Kidney (tissue), 14 donors: ENCODE data around the gene AKAP17A. TPM values are rescaled to one million over a fixed set of nuclear protein-coding genes. Genes with fewer than 3 reads are reported as not detected.
"Not testable (repeated sequence)": the region's sequence is repeated elsewhere in the genome, so short reads cannot be mapped to it uniquely, and the experiment has no call there.

ENCODE experiments used
- DNase-seq, 5 donors: peaks; one replicate each; pipeline ENCODE4 v3.0.0-alpha.2; 2013 to 2020
- FAIRE-seq: peaks from 2 replicates; lab custom pipeline; 2012; peaks lifted over from hg19 to GRCh38; lab: Jason Lieb, UNC
- H3K27ac ChIP-seq, 2 donors: one replicate each; pipeline ENCODE4 v1.7.0; 2013; ENCODE audit warnings: low read depth in 2 of 2, low read length in 2 of 2, inconsistent platforms in 1 of 2
- H3K27me3 ChIP-seq: one replicate; pipeline ENCODE4 v1.7.1; 2013; ENCODE audit warnings: low read length, inconsistent platforms; ENCODE audit not compliant: control insufficient read depth, insufficient read depth
- H3K36me3 ChIP-seq, 3 donors: one replicate each; pipeline versions ENCODE4 v1.7.0 to v1.7.1; 2013; ENCODE audit warnings: low read length in 3 of 3, control low read depth in 1 of 3, inconsistent platforms in 1 of 3; ENCODE audit not compliant: insufficient read depth in 3 of 3, control insufficient read depth in 2 of 3
- H3K4me1 ChIP-seq, 3 donors: one replicate each; pipeline versions ENCODE4 v1.7.0 to v1.7.1; 2013; ENCODE audit warnings: low read length in 3 of 3, inconsistent platforms in 1 of 3, low read depth in 1 of 3; ENCODE audit not compliant: control insufficient read depth in 2 of 3, insufficient read depth in 2 of 3
- H3K4me3 ChIP-seq, 3 donors: one replicate each; pipeline versions ENCODE4 v1.7.0 to v1.8.1; 2013; ENCODE audit warnings: low read length in 3 of 3, control low read depth in 1 of 3, inconsistent platforms in 1 of 3
- H3K9ac ChIP-seq, 3 donors: one replicate each; pipeline versions ENCODE4 v1.7.0 to v1.7.1; 2013; ENCODE audit warnings: low read length in 3 of 3, control low read depth in 1 of 3, inconsistent platforms in 1 of 3
- H3K9me3 ChIP-seq, 3 donors: one replicate each; pipeline versions ENCODE4 v1.7.0 to v1.7.1; 2013; ENCODE audit warnings: low read length in 3 of 3, control low read depth in 1 of 3, inconsistent platforms in 1 of 3; ENCODE audit not compliant: control insufficient read depth in 2 of 3, insufficient read depth in 1 of 3
- CTCF ChIP-seq: IDR thresholded peaks from 3 replicates; pipeline ENCODE4 v1.5.1; 2012; ENCODE audit warnings: mild to moderate bottlenecking, moderate library complexity, borderline replicate concordance; ENCODE audit not compliant: insufficient read depth; ENCODE audit errors: extremely low read depth
- intact Hi-C: fragments of 100-400 bp; cut with DNase I; formaldehyde crosslinking; loops from one replicate; pipeline ENCODE4 v1.11.1; 2022
- polyA plus RNA-seq: library from polyadenylated mRNA; stranded (reverse); fragments of 350-450 nt; fragmentation: Illumina TruSeq; extraction: RNeasy Lipid Tissue Mini Kit (QIAGEN cat#74804); gene quantifications from one replicate; pipeline ENCODE4 v1.2.3, GENCODE V29; 2014; ENCODE audit warnings: low read depth, low replicate concordance; ENCODE audit not compliant: insufficient read depth
- total RNA-seq: library from RNA; stranded (reverse); fragmentation: NEBNext Ultra II Directional; extraction: Animal tissue kit (Norgen Biotek cat#: 25700); gene quantifications from one replicate; pipeline ENCODE4 v1.2.1, GENCODE V29; 2021
- donor health status: control.
- donor health status: control.
- donor health status: control.
- donor health status: control.
- donor health status: control.
- donor health status: DM: yes; HTN: yes; CAD: no.
- donor health status: Normal renal cell carcinoma (clear cell type).

Gene AKAP17A
- total and polyA plus RNA-seq, 2 donors from 2014 or later: 19.6 to 45.1 TPM

GRCh38 chrX:1554469-1555210 is 36.8 kb upstream of the AKAP17A start:
- DNase-seq: no peak

GRCh38 chrX:1555370-1555769 is 36.0 kb upstream of the AKAP17A start:
- intact Hi-C loops: no loop called here
- FAIRE-seq: no peak
- DNase-seq: no peak
- Histone ChIP-seq H3K9me3 (no peaks in the 10 kb centered on the region), H3K9ac (no peak overlapping the region), H3K36me3 (no peaks in the 10 kb centered on the region), H3K4me3 (no peak overlapping the region), H3K4me1 (peaks cover 0 to 2% (median 0%) of the 10 kb centered on the region in 3 donors), H3K27me3 (no peaks in the 10 kb centered on the region), H3K27ac (no peak overlapping the region)
- TF ChIP-seq CTCF: no peak

More at GRCh38 chrX:1554469-1555210, 36.8 kb upstream of the AKAP17A start:
- H3K9ac ChIP-seq: no peak overlapping the region
- no peaks in the 10 kb centered on the region for H3K36me3 ChIP-seq
- FAIRE-seq: no peak
- H3K27ac ChIP-seq: peak overlapping the region in 1 of 2 donors; percentile 47
- TF ChIP-seq CTCF: no peak
- no peak overlapping the region for H3K4me3 ChIP-seq
- H3K27me3 ChIP-seq: no peaks in the 10 kb centered on the region
- H3K9me3 ChIP-seq: no peaks in the 10 kb centered on the region
- intact Hi-C loops: no loop called here
- peaks cover 0 to 2% (median 0%) of the 10 kb centered on the region in 3 donors for H3K4me1 ChIP-seq

- DNase-seq, FAIRE-seq, H3K36me3 ChIP-seq, H3K4me1 ChIP-seq, H3K27me3 ChIP-seq, H3K9ac ChIP-seq, H3K27ac ChIP-seq, H3K4me3 ChIP-seq, H3K9me3 ChIP-seq, intact Hi-C loops: not testable (repeated sequence)
Observed at GRCh38 chrX:1557442-1557841, 34.0 kb upstream of the AKAP17A start.

- DNase-seq (no peak), FAIRE-seq (no peak)
- Histone ChIP-seq H3K27me3 (no peaks in the 10 kb centered on the region), H3K27ac (no peak overlapping the region), H3K9me3 (no peaks in the 10 kb centered on the region), H3K36me3 (no peaks in the 10 kb centered on the region), H3K9ac (no peak overlapping the region), H3K4me1 (peaks cover 0 to 2% (median 0%) of the 10 kb centered on the region in 3 donors), H3K4me3 (no peak overlapping the region)
- TF ChIP-seq CTCF: no peak
- intact Hi-C loops: no loop called here
Observed at GRCh38 chrX:1558761-1559468, 32.5 kb upstream of the AKAP17A start.
